Left ventricle myocardium inferior (tissue), 1 donor: Measurements from ENCODE around the gene RASAL3. TPM values are rescaled to one million over a fixed set of nuclear protein-coding genes. Genes with fewer than 3 reads are reported as not detected.
A peak's percentile ranks its signal among the peaks of the same experiment; 100 is the strongest.

ENCODE experiments used
- DNase-seq: peaks from one replicate; pipeline ENCODE4 v3.0.0-alpha.2; 2020
- H3K27ac ChIP-seq: fragments of 200-600 bp; replicated peaks from 2 replicates; pipeline ENCODE4 v1.8.0; 2021
- H3K27me3 ChIP-seq: fragments of 200-600 bp; 2 replicates; pipeline ENCODE4 v1.8.0; 2021; ENCODE audit warnings: low read depth
- H3K36me3 ChIP-seq: fragments of 200-600 bp; 2 replicates; pipeline ENCODE4 v1.8.0; 2021
- H3K4me1 ChIP-seq: fragments of 200-600 bp; 2 replicates; pipeline ENCODE4 v1.8.0; 2021
- H3K4me3 ChIP-seq: fragments of 200-600 bp; 2 replicates; pipeline ENCODE4 v1.8.0; 2021; ENCODE audit warnings: mild to moderate bottlenecking, moderate library complexity
- H3K9me3 ChIP-seq: fragments of 200-600 bp; replicated peaks from 2 replicates; pipeline ENCODE4 v1.8.0; 2021
- CTCF ChIP-seq: fragments of 200-600 bp; IDR thresholded peaks from 2 replicates; pipeline ENCODE4 v1.8.0; 2021; ENCODE audit warnings: antibody characterized with exemption, mild to moderate bottlenecking, borderline replicate concordance
- intact Hi-C: fragments of 100-400 bp; cut with micrococcal nuclease; formaldehyde crosslinking; loops from one replicate; pipeline ENCODE4 v1.11.0; 2022
- total RNA-seq: library from RNA; stranded (reverse); fragmentation: NEBNext Ultra II Directional; extraction: Animal tissue kit (Norgen Biotek cat#: 25700); gene quantifications from one replicate; pipeline ENCODE4 v1.2.1, GENCODE V29; 2021
- donor health status: DM: no; HTN: yes; CAD: no; lungs with severe emphysema.

The RASAL3 gene
- total RNA-seq, 1 donor from 2014 or later = 1.5 TPM

DNA sequence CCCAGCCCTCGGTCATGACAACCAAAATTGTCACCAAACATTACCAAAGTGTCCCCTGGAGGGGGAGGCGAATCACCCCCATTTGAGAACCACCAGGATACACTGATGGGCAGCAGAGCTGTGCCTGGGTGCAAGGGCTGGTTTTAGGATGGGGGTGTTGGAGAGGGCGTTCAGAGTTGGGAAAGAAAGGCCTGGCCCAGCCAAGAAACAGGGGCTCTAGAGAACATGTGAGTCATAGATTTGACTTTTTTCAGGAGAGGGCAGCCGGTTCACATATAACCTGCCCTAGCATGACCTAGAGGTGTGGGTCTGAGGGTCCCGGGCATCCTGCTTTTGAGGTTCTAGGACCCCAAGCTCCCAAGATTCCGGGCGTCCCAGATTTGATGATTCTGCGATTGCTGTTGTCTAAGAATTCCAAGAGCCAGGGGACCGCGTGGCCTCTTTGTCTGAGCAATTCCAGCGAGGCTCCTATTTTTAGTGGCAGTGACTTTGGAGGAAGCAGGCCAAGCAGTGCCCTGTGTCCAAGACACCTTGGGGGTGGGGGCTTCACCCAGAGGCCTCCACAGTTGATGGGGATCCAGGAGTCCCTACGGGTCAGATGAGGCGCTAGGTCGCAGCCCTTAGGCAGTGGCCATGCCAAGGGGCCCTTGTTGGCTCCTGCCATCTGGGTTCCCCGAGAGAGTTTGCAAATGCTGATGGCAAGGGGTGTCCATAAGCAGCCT is 19.7 kb downstream of the RASAL3 start:
- H3K4me3 ChIP-seq = no peak overlapping the region
- intact Hi-C loops = no loop called here
- H3K36me3 ChIP-seq = peaks cover 5% of the 10 kb centered on the region
- no peaks in the 10 kb centered on the region for H3K9me3 ChIP-seq
- no peaks in the 10 kb centered on the region for H3K27me3 ChIP-seq
- peaks cover 62% of the 10 kb centered on the region for H3K4me1 ChIP-seq
- DNase-seq = no peak
- H3K27ac ChIP-seq = peak overlapping the region; percentile 94
- TF ChIP-seq CTCF = no peak

DNA sequence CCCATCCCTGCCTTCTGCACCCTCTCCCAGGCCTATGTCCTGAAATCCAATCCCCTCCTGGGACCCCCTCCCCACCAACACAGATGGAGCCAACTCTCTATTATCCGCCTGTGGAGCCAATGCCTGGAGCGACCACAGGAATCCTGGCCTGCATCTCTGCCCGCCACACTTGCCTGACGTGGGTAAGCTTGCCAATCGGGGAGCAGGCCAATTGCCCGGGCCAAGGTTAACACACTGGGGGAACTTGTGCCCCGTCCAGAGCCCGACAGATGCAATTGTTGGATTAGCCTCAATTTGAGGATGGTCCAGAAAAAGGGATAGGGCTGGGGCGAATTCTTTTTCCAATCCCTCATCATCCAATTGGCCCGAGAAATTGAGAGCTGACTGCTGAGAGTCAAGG is 20.5 kb downstream of the RASAL3 start:
- H3K27ac ChIP-seq = peak overlapping the region; percentile 94
- H3K4me1 ChIP-seq = peaks cover 56% of the 10 kb centered on the region
- DNase-seq = peak; percentile 66
- intact Hi-C loops = no loop called here
- no peak for TF ChIP-seq CTCF
- H3K9me3 ChIP-seq = no peaks in the 10 kb centered on the region
- peaks cover 13% of the 10 kb centered on the region for H3K36me3 ChIP-seq
- H3K4me3 ChIP-seq = no peak overlapping the region
- H3K27me3 ChIP-seq = no peaks in the 10 kb centered on the region

- DNase-seq = no peak
- H3K9me3 ChIP-seq = no peaks in the 10 kb centered on the region
- intact Hi-C loops = no loop called here
- H3K27ac ChIP-seq = peak overlapping the region; percentile 94
- H3K27me3 ChIP-seq = no peaks in the 10 kb centered on the region
- no peak overlapping the region for H3K4me3 ChIP-seq
- peaks cover 51% of the 10 kb centered on the region for H3K4me1 ChIP-seq
- TF ChIP-seq CTCF = no peak
- peaks cover 15% of the 10 kb centered on the region for H3K36me3 ChIP-seq
Observed at GRCh38 chr19:15443325-15443724, 21.0 kb downstream of the RASAL3 start.

- H3K4me1 ChIP-seq = peaks cover 53% of the 10 kb centered on the region
- peaks cover 15% of the 10 kb centered on the region for H3K36me3 ChIP-seq
- H3K27me3 ChIP-seq = no peaks in the 10 kb centered on the region
- no peak for TF ChIP-seq CTCF
- peak overlapping the region; percentile 94 for H3K27ac ChIP-seq
- no peak for DNase-seq
- intact Hi-C loops = no loop called here
- H3K9me3 ChIP-seq = no peaks in the 10 kb centered on the region
- H3K4me3 ChIP-seq = no peak overlapping the region
Observed at GRCh38 chr19:15442142-15442920, 22.0 kb downstream of the RASAL3 start.

DNA sequence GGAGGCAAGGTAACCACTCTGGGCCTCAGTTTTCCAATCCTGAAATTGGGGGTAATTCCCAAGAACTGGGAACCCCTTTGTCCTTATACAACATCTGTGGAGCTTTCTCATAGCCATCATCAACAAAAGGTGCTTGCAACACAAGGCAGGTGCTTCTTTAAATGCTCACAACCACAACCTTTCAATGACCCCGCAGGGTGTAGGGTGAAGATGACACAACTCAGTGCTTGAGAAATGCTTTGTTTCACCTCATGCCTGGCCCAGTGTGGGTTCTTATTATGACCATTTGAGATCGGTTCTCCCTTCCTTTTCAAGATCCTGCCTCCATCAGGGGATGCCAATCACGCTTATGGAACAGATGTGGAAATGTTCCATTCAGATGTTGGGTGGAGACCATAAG is 23.0 kb downstream of the RASAL3 start:
- H3K27me3 ChIP-seq = no peaks in the 10 kb centered on the region
- DNase-seq = no peak
- no peak overlapping the region for H3K4me3 ChIP-seq
- intact Hi-C loops = no loop called here
- no peaks in the 10 kb centered on the region for H3K9me3 ChIP-seq
- no peak for TF ChIP-seq CTCF
- peaks cover 23% of the 10 kb centered on the region for H3K36me3 ChIP-seq
- H3K27ac ChIP-seq = no peak overlapping the region
- peaks cover 48% of the 10 kb centered on the region for H3K4me1 ChIP-seq
